Astrocyte (in vitro differentiated cells and primary cell): ENCODE results near the gene TBC1D8. TPM values are rescaled to one million over a fixed set of nuclear protein-coding genes. Genes with fewer than 3 reads are reported as not detected.
A peak's percentile ranks its signal among the peaks of the same experiment; 100 is the strongest.

Experiments
- DNase-seq: peaks from one replicate; pipeline ENCODE4 v3.0.0-alpha.2; 2010; ENCODE audit warnings: low read depth
- FAIRE-seq: peaks from 2 replicates; lab custom pipeline; 2011; peaks lifted over from hg19 to GRCh38; lab: Jason Lieb, UNC
- H2AFZ ChIP-seq: 2 replicates; pipeline ENCODE4 v1.6.0; 2012; ENCODE audit warnings: low read depth, low read length, inconsistent platforms
- H3K27ac ChIP-seq: 2 replicates; pipeline ENCODE4 v1.5.1; 2011; ENCODE audit warnings: low read depth, low read length, inconsistent platforms
- H3K27me3 ChIP-seq: 2 replicates; pipeline ENCODE4 v1.6.0; 2011; ENCODE audit warnings: low read length, inconsistent platforms; ENCODE audit not compliant: insufficient read depth
- H3K36me3 ChIP-seq: 2 replicates; pipeline ENCODE4 v1.5.1; 2011; ENCODE audit warnings: low read length, inconsistent platforms; ENCODE audit not compliant: insufficient read depth
- H3K4me1 ChIP-seq: 2 replicates; pipeline ENCODE4 v1.5.1; 2011; ENCODE audit warnings: low read length, inconsistent platforms; ENCODE audit not compliant: insufficient read depth
- H3K4me2 ChIP-seq: 2 replicates; pipeline ENCODE4 v1.6.0; 2012; ENCODE audit warnings: low read length, inconsistent platforms
- H3K4me3 ChIP-seq: 2 replicates; pipeline ENCODE4 v1.5.1; 2011; ENCODE audit warnings: low read depth, mild to moderate bottlenecking, low read length, inconsistent platforms; ENCODE audit not compliant: insufficient read depth
- H3K79me2 ChIP-seq: 2 replicates; pipeline ENCODE4 v1.6.0; 2012; ENCODE audit warnings: mild to moderate bottlenecking, low read length, inconsistent platforms; ENCODE audit not compliant: insufficient read depth
- H3K9ac ChIP-seq: 2 replicates; pipeline ENCODE4 v1.6.0; 2012; ENCODE audit warnings: mild to moderate bottlenecking, low read length, inconsistent platforms
- H3K9me3 ChIP-seq: 2 replicates; pipeline ENCODE4 v1.5.1; 2012; ENCODE audit warnings: low read depth, mild to moderate bottlenecking, low read length, inconsistent platforms; ENCODE audit not compliant: insufficient read depth
- H4K20me1 ChIP-seq: 2 replicates; pipeline ENCODE4 v1.6.0; 2012; ENCODE audit warnings: low read length, inconsistent platforms; ENCODE audit not compliant: insufficient read depth
- H3K27ac Mint-ChIP-seq: one replicate; pipeline ENCODE4 v1.8.0; 2021; ENCODE audit warnings: mild to moderate bottlenecking, mixed read lengths; ENCODE audit not compliant: unreplicated experiment
- H3K27me3 Mint-ChIP-seq: one replicate; pipeline ENCODE4 v1.8.0; 2021; ENCODE audit warnings: low read depth, mixed read lengths; ENCODE audit not compliant: unreplicated experiment
- H3K36me3 Mint-ChIP-seq: one replicate; pipeline ENCODE4 v1.8.0; 2021; ENCODE audit warnings: low read depth, mixed read lengths; ENCODE audit not compliant: unreplicated experiment
- H3K4me1 Mint-ChIP-seq: one replicate; pipeline ENCODE4 v1.8.0; 2021; ENCODE audit warnings: low read depth, mixed read lengths; ENCODE audit not compliant: unreplicated experiment
- H3K4me3 Mint-ChIP-seq: one replicate; pipeline ENCODE4 v1.8.0; 2021; ENCODE audit warnings: mild to moderate bottlenecking, moderate library complexity, mixed read lengths; ENCODE audit not compliant: unreplicated experiment
- H3K9me3 Mint-ChIP-seq: one replicate; pipeline ENCODE4 v1.8.0; 2021; ENCODE audit warnings: mild to moderate bottlenecking, mixed read lengths; ENCODE audit not compliant: unreplicated experiment
- CTCF ChIP-seq: IDR thresholded peaks from 2 replicates; pipeline ENCODE4 v1.5.1; 2011; ENCODE audit warnings: low read depth, mild to moderate bottlenecking, inconsistent platforms, low read length, moderate library complexity; ENCODE audit not compliant: insufficient read depth
- EZH2 ChIP-seq: IDR thresholded peaks from 2 replicates; pipeline ENCODE4 v1.6.1; 2012; ENCODE audit warnings: mild to moderate bottlenecking, low read length, inconsistent platforms; ENCODE audit not compliant: insufficient read depth
- total RNA-seq: library from RNA; stranded (reverse); gene quantifications from 2 replicates; pipeline ENCODE4 v1.2.1, GENCODE V29; 2021

The TBC1D8 gene
- total RNA-seq, 1 donor from 2014 or later: 2.4 TPM

- Histone ChIP-seq H3K27ac (no peak overlapping the region), H3K4me2 (no peak overlapping the region), H3K9me3 (no peaks in the 10 kb centered on the region), H3K9ac (no peak overlapping the region), H2AFZ (no peak overlapping the region), H4K20me1 (no peaks in the 10 kb centered on the region), H3K27me3 (no peaks in the 10 kb centered on the region), H3K36me3 (no peaks in the 10 kb centered on the region), H3K79me2 (no peaks in the 10 kb centered on the region), H3K4me1 (no peaks in the 10 kb centered on the region), H3K4me3 (no peak overlapping the region)
- Mint-ChIP-seq H3K27ac (no peak overlapping the region), H3K4me1 (no peaks in the 10 kb centered on the region), H3K4me3 (no peak overlapping the region), H3K9me3 (peaks cover 18% of the 10 kb centered on the region), H3K27me3 (peaks cover 2% of the 10 kb centered on the region), H3K36me3 (peaks cover 7% of the 10 kb centered on the region)
- FAIRE-seq (no peak), DNase-seq (no peak)
- TF ChIP-seq EZH2 (no peak), CTCF (no peak)
These were observed 74.6 kb downstream of the TBC1D8 start for GRCh38 chr2:101076581-101076980.

GRCh38 chr2:101064868-101065549 lies 86.2 kb downstream of the TBC1D8 start:
- H3K27ac ChIP-seq: no peak overlapping the region
- H3K9me3 ChIP-seq: no peaks in the 10 kb centered on the region
- Mint-ChIP-seq H3K9me3 (peaks cover 1% of the 10 kb centered on the region), H3K27ac (peak overlapping the region; percentile 85), H3K4me3 (no peak overlapping the region), H3K4me1 (peaks cover 23% of the 10 kb centered on the region), H3K36me3 (peaks cover under 1% of the 10 kb centered on the region), H3K27me3 (no peaks in the 10 kb centered on the region)
- H3K36me3 ChIP-seq: no peaks in the 10 kb centered on the region
- peak; percentile 17 for FAIRE-seq
- no peak overlapping the region for H2AFZ ChIP-seq
- no peak overlapping the region for H3K4me2 ChIP-seq
- H3K4me3 ChIP-seq: no peak overlapping the region
- H3K27me3 ChIP-seq: no peaks in the 10 kb centered on the region
- TF ChIP-seq CTCF (no peak), EZH2 (no peak)
- peak; percentile 13 for DNase-seq
- no peaks in the 10 kb centered on the region for H3K79me2 ChIP-seq
- H4K20me1 ChIP-seq: no peaks in the 10 kb centered on the region
- H3K4me1 ChIP-seq: peaks cover 4% of the 10 kb centered on the region
- no peak overlapping the region for H3K9ac ChIP-seq

- H3K9me3 ChIP-seq: no peaks in the 10 kb centered on the region
- H3K27me3 ChIP-seq: no peaks in the 10 kb centered on the region
- peaks cover 23% of the 10 kb centered on the region for H3K4me1 Mint-ChIP-seq
- DNase-seq (no peak), FAIRE-seq (no peak)
- peaks cover 2% of the 10 kb centered on the region for H3K9me3 Mint-ChIP-seq
- H4K20me1 ChIP-seq: no peaks in the 10 kb centered on the region
- H3K4me3 Mint-ChIP-seq: peak overlapping the region; percentile 37
- no peak overlapping the region for H3K4me3 ChIP-seq
- TF ChIP-seq EZH2 (no peak), CTCF (no peak)
- H3K27ac Mint-ChIP-seq: peak overlapping the region; percentile 85
- H3K79me2 ChIP-seq: no peaks in the 10 kb centered on the region
- H3K4me1 ChIP-seq: peaks cover 4% of the 10 kb centered on the region
- no peaks in the 10 kb centered on the region for H3K36me3 ChIP-seq
- no peak overlapping the region for H3K9ac ChIP-seq
- H3K27ac ChIP-seq: no peak overlapping the region
- no peaks in the 10 kb centered on the region for H3K27me3 Mint-ChIP-seq
- peaks cover 2% of the 10 kb centered on the region for H3K36me3 Mint-ChIP-seq
- no peak overlapping the region for H3K4me2 ChIP-seq
- H2AFZ ChIP-seq: no peak overlapping the region
These were observed 86.7 kb downstream of the TBC1D8 start for GRCh38 chr2:101064505-101064867.
